B cell (primary cell): Measurements from ENCODE around the gene ARHGAP22.

Source experiments
- CTCF ChIP-seq: fragments of 200-600 bp; IDR thresholded peaks from one replicate; pipeline ENCODE4 v1.8.0; 2022; ENCODE audit warnings: antibody characterized with exemption, mild to moderate bottlenecking
- EZH2 ChIP-seq: IDR thresholded peaks from 2 replicates; pipeline ENCODE4 v1.6.1; 2012; ENCODE audit warnings: borderline replicate concordance, low read depth, mild to moderate bottlenecking, moderate library complexity, low read length; ENCODE audit not compliant: insufficient read depth, poor library complexity, severe bottlenecking

DNA sequence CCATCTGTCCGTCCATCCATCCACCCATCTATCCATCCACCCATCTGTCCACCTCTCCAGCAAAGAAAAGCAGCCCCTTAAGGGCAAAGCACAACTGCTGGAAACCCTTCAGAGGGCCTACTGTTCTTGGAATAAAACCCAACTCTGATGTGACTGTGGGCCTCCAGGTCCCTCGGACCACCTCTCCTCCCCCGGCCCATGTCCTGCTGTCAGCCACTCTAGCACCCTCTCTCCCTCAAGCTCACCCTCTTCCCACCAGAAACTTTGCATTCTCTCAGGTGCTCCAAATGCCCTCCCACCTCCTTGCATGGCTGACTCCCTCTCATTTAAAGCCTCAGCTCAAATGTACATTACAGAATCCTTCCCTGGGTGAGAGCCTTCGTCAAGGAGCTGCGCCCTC is 110.3 kb downstream of the ARHGAP22 start:
- no peak for TF ChIP-seq CTCF
- no peak for TF ChIP-seq EZH2
